Right atrium auricular region (tissue), 2 donors: ENCODE data around the gene CSF3. TPM values are rescaled to one million over a fixed set of nuclear protein-coding genes. Genes with fewer than 3 reads are reported as not detected.

Source experiments
- DNase-seq: peaks from one replicate; pipeline ENCODE4 v3.0.0-alpha.2; 2019; ENCODE audit warnings: low spot score
- H3K27ac ChIP-seq, 2 donors: fragments of 200-600 bp; sonication (generic); 1 replicate in 1 of 2; 2 replicates in 1 of 2; pipeline ENCODE4 v1.5.1; 2016 to 2019
- H3K27me3 ChIP-seq, 2 donors: fragments of 200-600 bp; sonication (generic); one replicate each; pipeline versions ENCODE4 v1.5.1 to v1.6.0; 2017 to 2019
- H3K36me3 ChIP-seq: fragments of 200-600 bp; sonication (generic); one replicate; pipeline ENCODE4 v1.5.1; 2016
- H3K4me1 ChIP-seq, 2 donors: fragments of 200-600 bp; sonication (generic); one replicate each; pipeline versions ENCODE4 v1.5.1 to v1.6.0; 2017 to 2019
- H3K4me3 ChIP-seq, 2 donors: fragments of 200-600 bp; sonication (generic); 1 replicate in 1 of 2; 2 replicates in 1 of 2; pipeline ENCODE4 v1.5.1; 2017 to 2019; ENCODE audit warnings: mild to moderate bottlenecking in 1 of 2, moderate library complexity in 1 of 2
- H3K9me3 ChIP-seq, 2 donors: fragments of 200-600 bp; sonication (generic); one replicate each; pipeline ENCODE4 v1.5.1; 2019
- CTCF ChIP-seq, 2 donors: fragments of 200-600 bp; sonication (generic); IDR thresholded peaks; one replicate each; pipeline ENCODE4 v1.5.1; 2019; ENCODE audit warnings: antibody characterized with exemption in 2 of 2
- total RNA-seq, 2 donors: library from RNA; depleted of rRNA; stranded (reverse); fragments of >200 nt; gene quantifications; one replicate each; pipeline ENCODE4 v1.1.0, GENCODE V29; 2016

CSF3 gene
- total RNA-seq, 2 donors from 2014 or later: 1.3 TPM; not detected in 1

DNA sequence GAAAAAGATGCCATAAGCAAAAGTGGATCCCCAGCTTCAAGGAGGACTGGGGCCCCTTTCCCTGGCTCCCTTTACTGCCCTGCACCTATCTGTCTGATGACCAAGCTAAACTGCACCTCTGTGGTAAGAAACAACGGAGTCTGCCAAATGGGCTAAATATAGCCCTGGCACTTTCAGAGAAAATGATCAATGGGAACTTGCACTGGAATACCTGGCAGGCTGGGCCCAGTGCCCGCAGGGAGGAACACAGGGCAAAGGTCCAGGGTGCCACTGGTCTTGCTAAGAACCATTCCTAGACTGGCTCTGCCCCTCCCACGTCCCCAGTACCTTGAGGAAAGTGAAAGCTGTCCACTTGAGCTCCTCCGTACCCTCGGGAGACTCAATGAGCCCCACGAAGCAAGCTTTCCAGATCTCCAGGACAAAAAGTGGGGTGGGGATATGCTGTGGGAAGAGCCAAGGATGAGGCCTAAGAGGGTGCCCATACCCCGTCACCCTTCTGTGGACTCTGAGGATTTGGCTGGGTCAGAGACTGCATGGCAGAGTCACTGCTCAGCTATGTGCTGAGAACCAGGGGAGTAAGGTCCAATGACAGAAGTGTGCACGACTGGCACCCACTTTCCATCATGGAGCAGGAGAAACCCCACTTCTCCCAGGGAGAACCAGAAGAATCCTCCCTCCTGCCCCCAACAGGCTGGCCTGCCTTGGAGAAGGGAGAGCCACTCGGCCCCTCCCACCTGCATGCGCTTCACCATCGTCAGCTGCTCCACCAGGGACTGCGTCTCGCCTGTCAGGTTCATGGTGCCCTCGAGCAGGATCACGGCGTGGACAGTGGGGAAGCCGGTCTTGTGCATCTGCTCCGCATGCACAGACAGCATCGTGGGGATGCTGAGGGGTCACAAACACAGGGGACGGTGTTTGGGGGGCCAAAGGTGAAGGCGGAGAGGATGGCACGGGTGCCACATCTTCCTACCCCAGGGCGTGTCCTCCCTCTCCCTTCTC is 17.4 kb downstream of the CSF3 start:
- Histone ChIP-seq H3K36me3 (peaks cover 81% of the 10 kb centered on the region), H3K9me3 (no peaks in the 10 kb centered on the region), H3K27me3 (no peaks in the 10 kb centered on the region), H3K4me3 (no peak overlapping the region), H3K27ac (no peak overlapping the region), H3K4me1 (peaks cover 0 to 7% of the 10 kb centered on the region in 2 donors)
- no peak for TF ChIP-seq CTCF (IDR thresholded peaks at IDR 0.05)
- DNase-seq: no peak

DNA sequence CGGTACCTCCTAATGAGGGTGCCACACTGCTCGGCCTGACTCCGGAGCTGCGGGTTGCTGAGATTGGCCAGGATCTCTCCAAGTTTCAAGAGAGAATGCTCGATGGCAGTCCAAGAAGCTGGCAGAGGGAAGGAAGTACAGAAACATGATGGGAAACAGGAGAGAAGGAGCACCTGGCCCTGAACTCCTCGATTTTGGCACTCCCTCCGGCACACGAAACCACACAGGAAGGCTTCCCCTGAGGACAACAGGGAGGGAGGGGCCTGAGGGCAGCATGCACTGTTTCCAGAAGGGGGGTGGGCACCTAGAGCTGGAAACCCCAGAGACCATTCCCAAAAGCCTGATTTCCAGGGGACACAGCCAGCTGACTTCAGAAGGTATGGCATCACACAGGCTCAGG is 18.1 kb downstream of the CSF3 start:
- no peak for DNase-seq
- no peaks in the 10 kb centered on the region for H3K27me3 ChIP-seq
- H3K9me3 ChIP-seq: no peaks in the 10 kb centered on the region
- no peak overlapping the region for H3K27ac ChIP-seq
- TF ChIP-seq CTCF (IDR thresholded peaks at IDR 0.05): no peak
- H3K4me3 ChIP-seq: no peak overlapping the region
- peaks cover 77% of the 10 kb centered on the region for H3K36me3 ChIP-seq
- peaks cover 0 to 11% of the 10 kb centered on the region in 2 donors for H3K4me1 ChIP-seq

DNA sequence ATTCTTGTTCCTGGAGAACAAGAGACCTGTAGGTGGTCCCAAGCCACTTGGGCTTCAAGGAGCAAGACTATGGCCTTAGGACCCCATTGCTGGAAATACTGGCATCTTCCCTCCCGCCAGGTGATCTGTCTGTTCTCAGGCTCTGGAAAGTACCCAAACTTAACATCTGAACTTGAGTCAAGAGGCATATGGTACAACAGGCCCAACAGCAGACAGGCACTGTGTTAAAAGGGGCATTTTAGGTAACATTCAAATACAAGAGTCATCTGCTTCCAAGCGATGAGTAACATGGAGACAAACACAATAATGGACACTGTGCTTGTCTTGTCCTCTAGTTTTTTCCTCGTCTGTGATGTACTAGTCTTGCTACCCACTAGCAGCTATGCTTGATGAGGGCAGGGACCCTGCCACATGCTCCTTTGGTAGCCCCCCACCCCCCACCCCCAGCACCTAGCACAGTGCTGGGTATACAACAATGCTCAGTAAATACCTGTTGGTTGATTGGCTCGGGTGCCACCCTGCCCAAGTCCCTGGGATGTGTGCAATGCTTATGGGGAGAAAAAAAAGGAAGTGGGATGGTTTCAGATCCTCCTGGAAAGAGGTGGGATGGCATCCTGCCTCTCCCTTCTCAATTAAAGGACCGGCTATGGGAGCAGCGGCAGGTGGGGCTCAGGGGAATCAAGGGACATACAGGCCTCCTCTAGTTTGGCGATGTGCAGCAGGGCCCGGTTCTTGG is 19.4 kb downstream of the CSF3 start:
- H3K9me3 ChIP-seq: no peaks in the 10 kb centered on the region
- no peak for DNase-seq
- peaks cover 65% of the 10 kb centered on the region for H3K36me3 ChIP-seq
- H3K27ac ChIP-seq: no peak overlapping the region
- TF ChIP-seq CTCF (IDR thresholded peaks at IDR 0.05): no peak
- no peaks in the 10 kb centered on the region for H3K27me3 ChIP-seq
- H3K4me1 ChIP-seq: peaks cover 0 to 22% of the 10 kb centered on the region in 2 donors
- no peak overlapping the region for H3K4me3 ChIP-seq

DNA sequence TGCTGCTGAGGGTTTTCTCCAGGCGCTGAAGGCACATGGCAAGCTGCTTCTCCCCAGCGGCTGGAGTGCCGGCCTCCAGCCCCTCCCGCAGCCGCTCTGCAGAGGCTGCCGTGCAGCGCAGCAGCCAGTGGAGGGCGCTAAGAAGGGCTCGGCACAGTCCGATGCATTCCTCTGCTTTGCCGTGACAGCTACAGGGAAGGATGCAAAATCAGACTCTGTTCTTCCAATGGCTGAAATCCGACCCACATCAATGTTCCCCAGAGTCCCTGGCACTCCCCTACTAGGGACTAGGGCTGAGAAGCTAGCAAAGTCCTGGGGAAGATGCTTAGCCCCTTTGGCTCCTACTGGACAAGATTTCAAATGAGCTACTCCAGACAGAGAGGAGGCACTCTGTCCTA is 19.9 kb downstream of the CSF3 start:
- Histone ChIP-seq H3K4me1 (peaks cover 0 to 22% of the 10 kb centered on the region in 2 donors), H3K27me3 (no peaks in the 10 kb centered on the region), H3K36me3 (peaks cover 59% of the 10 kb centered on the region), H3K4me3 (no peak overlapping the region), H3K27ac (no peak overlapping the region), H3K9me3 (no peaks in the 10 kb centered on the region)
- DNase-seq: no peak
- peak in 1 of 2 donors; percentile 57 for TF ChIP-seq CTCF (IDR thresholded peaks at IDR 0.05)

DNA sequence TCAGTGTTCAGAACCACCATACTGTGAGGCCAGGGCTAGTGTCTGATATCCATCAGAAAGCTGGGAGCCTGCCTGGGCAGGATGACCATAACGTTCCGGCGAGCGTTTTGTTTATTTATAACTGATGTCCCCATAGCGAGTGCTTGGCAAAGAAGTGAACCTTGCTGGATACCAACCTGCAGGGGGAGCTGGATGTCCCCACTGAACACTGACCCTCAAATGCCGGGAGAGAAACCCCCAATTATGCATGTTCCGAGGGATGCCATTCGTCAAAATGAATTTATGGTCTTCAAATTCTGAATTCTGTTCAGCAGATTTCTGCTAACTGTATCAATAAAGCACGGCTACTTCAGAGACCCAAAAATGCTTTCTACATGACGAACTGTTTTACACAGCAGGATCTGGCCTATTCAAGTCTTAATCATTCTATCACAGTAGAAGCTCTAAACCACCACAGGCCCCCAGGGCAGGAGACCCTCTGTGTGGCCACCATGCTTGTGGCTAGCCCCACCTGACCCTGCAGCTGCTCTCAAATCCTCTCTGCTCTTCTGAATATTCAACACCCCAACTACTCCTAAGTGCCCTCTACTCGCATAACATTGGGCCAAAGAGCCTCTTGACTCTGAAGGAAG is 23.8 kb downstream of the CSF3 start:
- Histone ChIP-seq H3K27ac (peak overlapping the region; percentile 68 to 86), H3K9me3 (no peaks in the 10 kb centered on the region), H3K36me3 (peaks cover 26% of the 10 kb centered on the region), H3K4me3 (no peak overlapping the region), H3K27me3 (no peaks in the 10 kb centered on the region), H3K4me1 (peaks cover 0 to 15% of the 10 kb centered on the region in 2 donors)
- TF ChIP-seq CTCF (IDR thresholded peaks at IDR 0.05): peak; percentile 71 to 83
- peak; percentile 91 for DNase-seq
